ENCODE results near the gene DDX49. TPM values are rescaled to one million over a fixed set of nuclear protein-coding genes. Genes with fewer than 3 reads are reported as not detected.

The DDX49 gene
- polyA plus RNA-seq, 1 of the 3 experiments (the other 2 are of a cell fraction): 86.8 TPM

- Histone ChIP-seq H4K20me1 (ENCODE audit: insufficient read depth) (0 out of 2 replicates have a peak, but pooled peaks cover 5% of the 10 kb centered on the region), H3K4me1 (ENCODE audit: control insufficient read depth in 1 of 2, insufficient read depth in 2 of 2, low read depth in 1 of 2, low read length in 1 of 2) (peaks cover 0 to 10% of the 10 kb centered on the region in 2 experiments; a peak in 1 of 4 replicates), H3K9me2 (no peaks in the 10 kb centered on the region), H3F3A (replicated peaks; ENCODE audit: insufficient read depth) (peaks cover 3% of the 10 kb centered on the region), H3K27me3 (ENCODE audit: insufficient read depth) (no peaks in the 10 kb centered on the region), H3K4me2 (no peak overlapping the region), H2AFZ (ENCODE audit: low read depth) (no peak overlapping the region), H3K9ac (no peak overlapping the region), H3K79me2 (ENCODE audit: insufficient read depth) (peaks cover 23% of the 10 kb centered on the region), H3K9me3 (no peaks in the 10 kb centered on the region), H3K36me3 (replicated peaks in 1 of 2; ENCODE audit: control insufficient read depth in 1 of 2, insufficient read depth in 2 of 2, low read length in 1 of 2) (peaks cover 0 to under 1% of the 10 kb centered on the region in 2 experiments), H3K4me3 (ENCODE audit: low read depth in 2 of 2, low read length in 1 of 2) (no peak overlapping the region), H3K27ac (ENCODE audit: low read depth in 2 of 2, low read length in 1 of 2) (no peak overlapping the region)
- ChIA-PET POLR2A (no interaction called here), CTCF (interaction anchor here (1.2 to 2.5 kb wide), 3 partner anchors 24 to 48 kb away, joined by 3 to 11 read pairs (median 7); partner anchors contain the start of genes CERS1, COPE and DDX49)
- 75% methylated on average over 4 of the region's 4 CpGs for WGBS (ENCODE audit: low lambda C conversion rate)
- TF ChIP-seq PBX3 (IDR thresholded peaks at IDR 0.05): no peak
- no peak for TF ChIP-seq USF2 (IDR thresholded peaks at IDR 0.05; ENCODE audit: borderline replicate concordance, low read depth, low read length)
- TF ChIP-seq EZH2phosphoT487 (IDR thresholded peaks at IDR 0.05; ENCODE audit: borderline replicate concordance, low read depth): no peak
- TF ChIP-seq SMC3 (IDR thresholded peaks at IDR 0.05; ENCODE audit: low read depth, low read length): no peak
- TF ChIP-seq GATA2 (CRISPR knock-in tag; IDR thresholded peaks at IDR 0.05): no peak
- TF ChIP-seq ELF1 (IDR thresholded peaks at IDR 0.05): no peak
- TF ChIP-seq RFX5 (IDR thresholded peaks at IDR 0.05; ENCODE audit: low read length): no peak
- no peak for TF ChIP-seq YY1 (IDR thresholded peaks at IDR 0.05; ENCODE audit: low read depth)
- TF ChIP-seq, protein P1, sequence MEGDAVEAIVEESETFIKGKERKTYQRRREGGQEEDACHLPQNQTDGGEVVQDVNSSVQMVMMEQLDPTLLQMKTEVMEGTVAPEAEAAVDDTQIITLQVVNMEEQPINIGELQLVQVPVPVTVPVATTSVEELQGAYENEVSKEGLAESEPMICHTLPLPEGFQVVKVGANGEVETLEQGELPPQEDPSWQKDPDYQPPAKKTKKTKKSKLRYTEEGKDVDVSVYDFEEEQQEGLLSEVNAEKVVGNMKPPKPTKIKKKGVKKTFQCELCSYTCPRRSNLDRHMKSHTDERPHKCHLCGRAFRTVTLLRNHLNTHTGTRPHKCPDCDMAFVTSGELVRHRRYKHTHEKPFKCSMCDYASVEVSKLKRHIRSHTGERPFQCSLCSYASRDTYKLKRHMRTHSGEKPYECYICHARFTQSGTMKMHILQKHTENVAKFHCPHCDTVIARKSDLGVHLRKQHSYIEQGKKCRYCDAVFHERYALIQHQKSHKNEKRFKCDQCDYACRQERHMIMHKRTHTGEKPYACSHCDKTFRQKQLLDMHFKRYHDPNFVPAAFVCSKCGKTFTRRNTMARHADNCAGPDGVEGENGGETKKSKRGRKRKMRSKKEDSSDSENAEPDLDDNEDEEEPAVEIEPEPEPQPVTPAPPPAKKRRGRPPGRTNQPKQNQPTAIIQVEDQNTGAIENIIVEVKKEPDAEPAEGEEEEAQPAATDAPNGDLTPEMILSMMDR (IDR thresholded peaks at IDR 0.05): no peak
- no peak for TF ChIP-seq ZBTB33 (IDR thresholded peaks at IDR 0.05; ENCODE audit: borderline replicate concordance, low read depth)
- TF ChIP-seq GABPA (IDR thresholded peaks at IDR 0.05; ENCODE audit: low read depth): no peak
- TF ChIP-seq TAF1 (IDR thresholded peaks at IDR 0.05; ENCODE audit: borderline replicate concordance, low read depth, low read length): no peak
- TF ChIP-seq FOXM1 (IDR thresholded peaks at IDR 0.05; ENCODE audit: low read depth): no peak
- TF ChIP-seq TCF12 (IDR thresholded peaks at IDR 0.05): no peak
- no peak for TF ChIP-seq RAD21 (IDR thresholded peaks at IDR 0.05; ENCODE audit: low read length)
- TF ChIP-seq FOSL2 (IDR thresholded peaks at IDR 0.05; ENCODE audit: borderline replicate concordance, low read depth): no peak
- DNase-seq: no peak
These were observed 23.9 kb downstream of the DDX49 start for GRCh38 chr19:18943465-18943864.
